ENCODE measurements around the gene CCDC92. TPM values are rescaled to one million over a fixed set of nuclear protein-coding genes. Genes with fewer than 3 reads are reported as not detected.

Gene CCDC92
- total RNA-seq, 1 donor from 2014 or later = 22.9 TPM

DNA sequence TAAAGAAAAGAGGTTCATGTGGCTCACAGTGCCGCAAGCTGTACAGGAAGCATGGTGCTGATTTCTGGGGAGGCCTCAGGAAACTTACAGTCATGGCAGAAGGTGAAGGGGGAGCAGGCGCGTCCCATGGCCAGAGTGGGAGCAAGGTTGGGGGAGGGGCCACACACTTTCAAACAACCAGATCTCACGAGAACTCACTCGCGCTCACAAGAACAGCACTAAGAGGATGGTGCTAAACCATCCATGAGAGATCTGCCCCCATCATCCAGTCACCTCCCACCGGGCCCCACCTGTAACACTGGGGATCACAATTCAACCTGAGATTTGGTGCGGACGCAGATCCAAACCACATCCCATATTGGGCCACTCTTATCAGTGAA, 80.5 kb downstream of the CCDC92 start:
- Mint-ChIP-seq H3K27me3 (peaks cover 15% of the 10 kb centered on the region), H3K9me3 (no peaks in the 10 kb centered on the region), H3K4me3 (no peak overlapping the region), H3K27ac (no peak overlapping the region), H3K36me3 (no peaks in the 10 kb centered on the region), H3K4me1 (ENCODE audit: unreplicated experiment) (peaks cover 3% of the 10 kb centered on the region)
- no peak for DNase-seq (ENCODE audit: extremely low spot score, unreplicated experiment)
- TF ChIP-seq, protein P1, sequence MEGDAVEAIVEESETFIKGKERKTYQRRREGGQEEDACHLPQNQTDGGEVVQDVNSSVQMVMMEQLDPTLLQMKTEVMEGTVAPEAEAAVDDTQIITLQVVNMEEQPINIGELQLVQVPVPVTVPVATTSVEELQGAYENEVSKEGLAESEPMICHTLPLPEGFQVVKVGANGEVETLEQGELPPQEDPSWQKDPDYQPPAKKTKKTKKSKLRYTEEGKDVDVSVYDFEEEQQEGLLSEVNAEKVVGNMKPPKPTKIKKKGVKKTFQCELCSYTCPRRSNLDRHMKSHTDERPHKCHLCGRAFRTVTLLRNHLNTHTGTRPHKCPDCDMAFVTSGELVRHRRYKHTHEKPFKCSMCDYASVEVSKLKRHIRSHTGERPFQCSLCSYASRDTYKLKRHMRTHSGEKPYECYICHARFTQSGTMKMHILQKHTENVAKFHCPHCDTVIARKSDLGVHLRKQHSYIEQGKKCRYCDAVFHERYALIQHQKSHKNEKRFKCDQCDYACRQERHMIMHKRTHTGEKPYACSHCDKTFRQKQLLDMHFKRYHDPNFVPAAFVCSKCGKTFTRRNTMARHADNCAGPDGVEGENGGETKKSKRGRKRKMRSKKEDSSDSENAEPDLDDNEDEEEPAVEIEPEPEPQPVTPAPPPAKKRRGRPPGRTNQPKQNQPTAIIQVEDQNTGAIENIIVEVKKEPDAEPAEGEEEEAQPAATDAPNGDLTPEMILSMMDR (conservative IDR thresholded peaks at IDR 0.05) = no peak

DNA sequence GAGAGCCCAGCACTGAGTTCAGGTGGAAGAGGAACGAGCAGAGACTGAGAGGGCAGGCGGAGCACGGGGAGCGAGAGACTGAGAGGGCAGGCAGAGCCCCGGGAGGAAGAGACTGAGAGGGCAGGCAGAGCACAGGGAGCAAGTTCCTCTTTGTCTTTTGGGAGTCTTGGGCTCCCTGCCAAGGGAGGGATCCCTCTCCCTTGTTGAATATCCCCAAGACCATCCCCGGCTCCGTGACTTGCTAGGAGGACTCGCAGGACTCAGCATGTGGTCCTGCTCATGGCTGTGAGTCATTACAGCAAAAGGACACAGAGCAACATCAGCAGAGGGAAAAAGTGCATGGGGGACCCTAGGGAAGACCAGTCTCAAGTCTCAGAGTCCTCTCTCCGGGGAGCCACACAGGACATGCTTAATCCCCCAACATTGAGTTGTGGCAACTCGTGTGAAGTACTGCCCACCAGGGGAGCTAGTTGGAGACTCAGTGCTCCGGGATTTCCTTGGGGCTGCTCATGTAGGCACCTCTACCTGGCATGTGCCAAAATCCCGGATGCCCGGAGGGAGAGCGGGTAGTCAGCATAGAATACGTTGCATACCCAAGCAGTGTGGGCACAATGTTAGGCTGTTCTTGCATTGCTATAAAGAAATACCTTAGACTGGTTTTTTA, 81.0 kb downstream of the CCDC92 start:
- H3K27ac Mint-ChIP-seq = no peak overlapping the region
- H3K36me3 Mint-ChIP-seq = no peaks in the 10 kb centered on the region
- no peaks in the 10 kb centered on the region for H3K4me1 Mint-ChIP-seq (ENCODE audit: unreplicated experiment)
- peaks cover 18% of the 10 kb centered on the region for H3K27me3 Mint-ChIP-seq
- H3K9me3 Mint-ChIP-seq = no peaks in the 10 kb centered on the region
- DNase-seq (ENCODE audit: extremely low spot score, unreplicated experiment) = no peak
- TF ChIP-seq, protein P1 (conservative IDR thresholded peaks at IDR 0.05) = no peak
- no peak overlapping the region for H3K4me3 Mint-ChIP-seq

DNA sequence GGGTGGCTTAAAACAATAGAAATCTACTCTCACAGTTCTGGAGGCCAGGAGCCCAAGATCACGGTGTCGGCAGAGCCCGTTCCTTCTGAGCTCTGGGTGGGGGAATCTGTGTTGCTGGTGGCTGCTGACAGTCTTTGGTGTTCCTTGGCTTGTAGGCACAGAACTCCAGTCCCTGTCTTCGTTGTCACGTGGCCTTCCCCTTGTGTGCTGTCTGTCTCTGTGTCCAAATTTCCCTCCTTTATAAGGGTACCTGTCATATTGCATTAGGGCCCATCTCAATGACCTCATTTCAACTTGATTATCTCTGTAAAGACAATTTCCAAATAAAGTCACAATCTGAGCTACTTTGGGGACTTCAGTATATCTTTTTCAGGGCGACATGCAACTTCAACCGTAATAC, 81.6 kb downstream of the CCDC92 start:
- no peak overlapping the region for H3K4me3 Mint-ChIP-seq
- H3K36me3 Mint-ChIP-seq = no peaks in the 10 kb centered on the region
- peaks cover 23% of the 10 kb centered on the region for H3K27me3 Mint-ChIP-seq
- DNase-seq (ENCODE audit: extremely low spot score, unreplicated experiment) = no peak
- H3K9me3 Mint-ChIP-seq = no peaks in the 10 kb centered on the region
- H3K27ac Mint-ChIP-seq = no peak overlapping the region
- no peaks in the 10 kb centered on the region for H3K4me1 Mint-ChIP-seq (ENCODE audit: unreplicated experiment)
- TF ChIP-seq, protein P1 (conservative IDR thresholded peaks at IDR 0.05) = no peak

DNA sequence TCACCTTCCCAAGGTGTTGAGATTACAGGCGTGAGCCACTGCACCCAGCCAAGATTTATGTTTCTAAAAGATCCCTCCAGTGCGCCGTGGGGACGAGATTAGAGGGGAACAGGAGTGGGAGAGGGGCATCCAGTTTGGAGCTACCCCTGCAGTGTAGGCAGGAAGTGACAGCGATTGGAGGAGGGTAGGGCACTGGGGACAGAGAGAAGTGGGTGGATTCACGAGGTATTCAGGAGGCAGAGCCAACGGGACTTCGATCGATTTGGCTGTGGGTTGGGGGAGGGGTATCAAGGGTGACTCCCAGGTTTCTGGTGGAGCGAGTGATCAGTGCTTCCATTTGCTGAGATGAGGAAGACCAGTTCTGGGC, 82.1 kb downstream of the CCDC92 start:
- no peak for DNase-seq (ENCODE audit: extremely low spot score, unreplicated experiment)
- Mint-ChIP-seq H3K27me3 (peaks cover 25% of the 10 kb centered on the region), H3K4me1 (ENCODE audit: unreplicated experiment) (no peaks in the 10 kb centered on the region), H3K36me3 (no peaks in the 10 kb centered on the region), H3K9me3 (no peaks in the 10 kb centered on the region), H3K27ac (no peak overlapping the region), H3K4me3 (no peak overlapping the region)
- TF ChIP-seq, protein P1 (conservative IDR thresholded peaks at IDR 0.05) = no peak

DNA sequence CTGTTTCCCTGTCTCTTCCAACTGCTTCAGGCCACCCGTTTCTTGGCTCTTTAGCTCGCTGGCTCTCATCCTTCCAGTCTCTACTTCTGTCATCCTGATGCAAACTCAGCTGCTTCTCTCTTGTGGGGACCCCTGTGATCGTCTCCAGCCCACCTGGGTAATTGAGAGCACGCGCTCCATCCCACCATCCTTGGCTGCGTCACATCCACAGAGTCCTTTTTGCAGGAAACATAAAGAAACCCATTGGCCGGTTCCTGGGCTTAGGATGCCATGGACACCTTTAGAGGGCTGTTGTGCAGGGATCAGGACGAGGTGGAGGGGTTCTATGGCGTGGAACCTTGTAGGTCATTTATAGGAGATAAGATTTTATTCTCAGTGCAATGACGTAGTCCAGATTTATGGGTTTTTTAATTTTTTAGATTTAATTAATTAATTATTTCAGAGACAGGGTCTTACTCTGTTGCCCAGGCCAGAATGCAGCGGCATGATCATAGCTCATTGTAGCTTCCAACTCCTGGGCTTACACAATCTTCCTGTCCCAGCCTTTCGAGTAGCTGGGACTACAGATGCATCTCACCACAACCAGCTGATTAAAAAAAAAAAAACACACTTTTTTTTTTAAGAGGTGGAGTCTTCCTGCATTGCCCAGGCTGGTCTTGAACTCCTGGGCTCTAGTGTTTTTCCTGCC, 82.6 kb downstream of the CCDC92 start:
- Mint-ChIP-seq H3K27me3 (peaks cover 29% of the 10 kb centered on the region), H3K27ac (no peak overlapping the region), H3K36me3 (no peaks in the 10 kb centered on the region), H3K4me1 (ENCODE audit: unreplicated experiment) (no peaks in the 10 kb centered on the region), H3K4me3 (no peak overlapping the region), H3K9me3 (no peaks in the 10 kb centered on the region)
- DNase-seq (ENCODE audit: extremely low spot score, unreplicated experiment) = no peak
- TF ChIP-seq, protein P1 (conservative IDR thresholded peaks at IDR 0.05) = no peak

All from type B pancreatic cell (in vitro differentiated cells).